ENCODE results near the gene TRAPPC12. TPM values are rescaled to one million over a fixed set of nuclear protein-coding genes. Genes with fewer than 3 reads are reported as not detected.

TRAPPC12 gene
- total RNA-seq, 2 donors from 2014 or later: 98.2 to 103 TPM

GRCh38 chr2:3516831-3517230, 137.3 kb downstream of the TRAPPC12 start:
- Histone ChIP-seq H3K36me3 (ENCODE audit: control insufficient read depth, insufficient read depth, low read length) (peaks cover 42% of the 10 kb centered on the region), H3K4me3 (ENCODE audit: low read length) (no peak overlapping the region), H3K9me3 (ENCODE audit: control insufficient read depth, low read length) (peaks cover 23% of the 10 kb centered on the region), H3K27ac (ENCODE audit: low read depth, low read length) (no peak overlapping the region), H3K4me1 (ENCODE audit: control insufficient read depth, insufficient read depth, low read length) (no peaks in the 10 kb centered on the region), H3K9ac (ENCODE audit: extremely low read depth, low read length, poor library complexity, severe bottlenecking) (no peak overlapping the region), H3K27me3 (ENCODE audit: control insufficient read depth, insufficient read depth, low read length, poor library complexity, severe bottlenecking) (no peaks in the 10 kb centered on the region)
- Mint-ChIP-seq H3K27ac (no peak overlapping the region), H3K36me3 (ENCODE audit: low read depth) (peaks cover 54% of the 10 kb centered on the region), H3K9me3 (peaks cover 34% of the 10 kb centered on the region), H3K4me3 (no peak overlapping the region), H3K27me3 (ENCODE audit: insufficient read depth) (peaks cover 13% of the 10 kb centered on the region), H3K4me1 (peaks cover 13% of the 10 kb centered on the region)
- 95 to 96% methylated on average over 3 of the region's 3 CpGs for WGBS, 2 experiments (ENCODE audit: insufficient coverage in 1 of 2, insufficient read length in 1 of 2)
- peak; percentile 30 for DNase-seq
- TF ChIP-seq CTCF (conservative IDR thresholded peaks at IDR 0.05): no peak

- Histone ChIP-seq H3K9ac (ENCODE audit: extremely low read depth, low read length, poor library complexity, severe bottlenecking) (peak overlapping the region; percentile 84), H3K27ac (ENCODE audit: low read depth, low read length) (peak overlapping the region; percentile 82), H3K27me3 (ENCODE audit: control insufficient read depth, insufficient read depth, low read length, poor library complexity, severe bottlenecking) (no peaks in the 10 kb centered on the region), H3K36me3 (ENCODE audit: control insufficient read depth, insufficient read depth, low read length) (peaks cover 31% of the 10 kb centered on the region), H3K4me3 (ENCODE audit: low read length) (peak overlapping the region; percentile 85), H3K4me1 (ENCODE audit: control insufficient read depth, insufficient read depth, low read length) (no peaks in the 10 kb centered on the region), H3K9me3 (ENCODE audit: control insufficient read depth, low read length) (peaks cover 23% of the 10 kb centered on the region)
- peaks cover 45% of the 10 kb centered on the region for H3K36me3 Mint-ChIP-seq (ENCODE audit: low read depth)
- TF ChIP-seq CTCF (conservative IDR thresholded peaks at IDR 0.05): no peak
- H3K27ac Mint-ChIP-seq: peak overlapping the region; percentile 90
- peak overlapping the region; percentile 81 for H3K4me3 Mint-ChIP-seq
- DNase-seq: no peak
- whole genome bisulfite sequencing, 2 experiments (ENCODE audit: insufficient coverage in 1 of 2, insufficient read length in 1 of 2): 0 to 5% methylated on average over 1 to 2 of the region's 3 CpGs
- peaks cover 13% of the 10 kb centered on the region for H3K4me1 Mint-ChIP-seq
- peaks cover 34% of the 10 kb centered on the region for H3K9me3 Mint-ChIP-seq
- H3K27me3 Mint-ChIP-seq (ENCODE audit: insufficient read depth): peaks cover 13% of the 10 kb centered on the region
These were observed 138.5 kb downstream of the TRAPPC12 start for GRCh38 chr2:3517948-3518495.

GRCh38 chr2:3518496-3519254, 139.2 kb downstream of the TRAPPC12 start:
- WGBS, 2 experiments (ENCODE audit: insufficient coverage in 1 of 2, insufficient read length in 1 of 2): 0% methylated on average over 16 to 67 of the region's 67 CpGs

More at GRCh38 chr2:3518496-3519254, 139.2 kb downstream of the TRAPPC12 start:
- peak overlapping the region; percentile 96 for H3K27ac ChIP-seq (ENCODE audit: low read depth, low read length)
- H3K27ac Mint-ChIP-seq: peak overlapping the region; percentile 90
- peaks cover 25% of the 10 kb centered on the region for H3K36me3 ChIP-seq (ENCODE audit: control insufficient read depth, insufficient read depth, low read length)
- peaks cover 23% of the 10 kb centered on the region for H3K9me3 ChIP-seq (ENCODE audit: control insufficient read depth, low read length)
- H3K9ac ChIP-seq (ENCODE audit: extremely low read depth, low read length, poor library complexity, severe bottlenecking): peak overlapping the region; percentile 85
- H3K9me3 Mint-ChIP-seq: peaks cover 34% of the 10 kb centered on the region
- peaks cover 13% of the 10 kb centered on the region for H3K27me3 Mint-ChIP-seq (ENCODE audit: insufficient read depth)
- peaks cover 15% of the 10 kb centered on the region for H3K4me1 Mint-ChIP-seq
- DNase-seq: peak; percentile 100
- H3K36me3 Mint-ChIP-seq (ENCODE audit: low read depth): peaks cover 38% of the 10 kb centered on the region
- H3K4me1 ChIP-seq (ENCODE audit: control insufficient read depth, insufficient read depth, low read length): no peaks in the 10 kb centered on the region
- no peaks in the 10 kb centered on the region for H3K27me3 ChIP-seq (ENCODE audit: control insufficient read depth, insufficient read depth, low read length, poor library complexity, severe bottlenecking)
- H3K4me3 ChIP-seq (ENCODE audit: low read length): peak overlapping the region; percentile 85
- TF ChIP-seq CTCF (conservative IDR thresholded peaks at IDR 0.05): no peak
- H3K4me3 Mint-ChIP-seq: peak overlapping the region; percentile 81
